H9 (cell line): ENCODE data around the gene ZNF292. TPM values are rescaled to one million over a fixed set of nuclear protein-coding genes. Genes with fewer than 3 reads are reported as not detected.

Experiments
- DNase-seq: peaks from one replicate; pipeline ENCODE4 v3.0.0-alpha.2; 2017
- H2AFZ ChIP-seq: one replicate; pipeline ENCODE4 v1.6.1; 2013; ENCODE audit warnings: mild to moderate bottlenecking, low read length, control low read depth, moderate library complexity
- H2AK5ac ChIP-seq: 2 replicates; pipeline ENCODE4 v1.6.1; 2013; ENCODE audit warnings: low read length, control low read depth, mixed read lengths; ENCODE audit not compliant: insufficient read length
- H2BK120ac ChIP-seq: one replicate; pipeline ENCODE4 v1.6.1; 2013; ENCODE audit warnings: low read depth, mild to moderate bottlenecking, low read length, control low read depth, inconsistent platforms; ENCODE audit not compliant: poor library complexity, severe bottlenecking
- H2BK12ac ChIP-seq: 2 replicates; pipeline ENCODE4 v1.6.1; 2013; ENCODE audit warnings: low read length, control low read depth, mixed read lengths, low read depth; ENCODE audit not compliant: insufficient read length
- H2BK15ac ChIP-seq: 2 replicates; pipeline ENCODE4 v1.6.1; 2013; ENCODE audit warnings: low read depth, low read length, control low read depth
- H2BK20ac ChIP-seq: one replicate; pipeline ENCODE4 v1.6.1; 2013; ENCODE audit warnings: low read depth, mild to moderate bottlenecking, low read length, control low read depth, inconsistent platforms; ENCODE audit not compliant: poor library complexity, severe bottlenecking
- H2BK5ac ChIP-seq: 2 replicates; pipeline ENCODE4 v1.6.1; 2013; ENCODE audit warnings: low read length, control low read depth, mixed read lengths; ENCODE audit not compliant: insufficient read length
- H3K14ac ChIP-seq: 2 replicates; pipeline ENCODE4 v1.6.1; 2013; ENCODE audit warnings: low read length, control low read depth; ENCODE audit not compliant: insufficient read depth
- H3K18ac ChIP-seq: 2 replicates; pipeline ENCODE4 v1.6.1; 2013; ENCODE audit warnings: low read depth, mild to moderate bottlenecking, mixed read lengths, low read length, control low read depth; ENCODE audit not compliant: insufficient read length
- H3K23ac ChIP-seq: 2 replicates; pipeline ENCODE4 v1.6.1; 2013; ENCODE audit warnings: low read length, control low read depth, mixed read lengths, low read depth; ENCODE audit not compliant: insufficient read length
- H3K23me2 ChIP-seq: 2 replicates; pipeline ENCODE4 v1.6.1; 2013; ENCODE audit warnings: low read depth, mild to moderate bottlenecking, mixed read lengths, low read length, control low read depth; ENCODE audit not compliant: insufficient read length, poor library complexity, severe bottlenecking
- H3K27ac ChIP-seq: 2 replicates; pipeline ENCODE4 v1.5.1; 2013; ENCODE audit warnings: low read length, control low read depth, mixed read lengths, low read depth; ENCODE audit not compliant: insufficient read length
- H3K27me3 ChIP-seq: 2 replicates; pipeline ENCODE4 v1.6.1; 2013; ENCODE audit warnings: low read length, control low read depth, inconsistent platforms; ENCODE audit not compliant: insufficient read depth
- H3K4ac ChIP-seq: 2 replicates; pipeline ENCODE4 v1.6.1; 2013; ENCODE audit warnings: low read depth, mild to moderate bottlenecking, control low read depth, inconsistent platforms, low read length, moderate library complexity
- H3K4me1 ChIP-seq: 2 replicates; pipeline ENCODE4 v1.6.1; 2013; ENCODE audit warnings: low read length, control low read depth, inconsistent platforms; ENCODE audit not compliant: insufficient read depth
- H3K4me2 ChIP-seq: 2 replicates; pipeline ENCODE4 v1.6.1; 2013; ENCODE audit warnings: low read length, control low read depth, mixed read lengths; ENCODE audit not compliant: insufficient read length, insufficient read depth
- H3K56ac ChIP-seq: 2 replicates; pipeline ENCODE4 v1.6.1; 2013; ENCODE audit warnings: low read depth, mild to moderate bottlenecking, mixed read lengths, low read length, control low read depth; ENCODE audit not compliant: insufficient read length
- H3K79me1 ChIP-seq: 2 replicates; pipeline ENCODE4 v1.6.1; 2013; ENCODE audit warnings: low read depth, mild to moderate bottlenecking, moderate library complexity, low read length, control low read depth, inconsistent platforms; ENCODE audit not compliant: insufficient read depth, poor library complexity, severe bottlenecking
- H3K79me2 ChIP-seq: 2 replicates; pipeline ENCODE4 v1.6.1; 2013; ENCODE audit warnings: low read length, control low read depth, inconsistent platforms; ENCODE audit not compliant: insufficient read depth
- H3K9ac ChIP-seq: 2 replicates; pipeline ENCODE4 v1.6.1; 2013; ENCODE audit warnings: low read length, control low read depth, mixed read lengths; ENCODE audit not compliant: insufficient read length; ENCODE audit errors: extremely low read depth
- H3K9me3 ChIP-seq: one replicate; pipeline ENCODE4 v1.6.1; 2013; ENCODE audit warnings: low read depth, low read length, inconsistent platforms; ENCODE audit not compliant: control insufficient read depth
- H3T11ph ChIP-seq: one replicate; pipeline ENCODE4 v1.6.1; 2013; ENCODE audit warnings: mild to moderate bottlenecking, low read length, control low read depth, inconsistent platforms
- H4K20me1 ChIP-seq: one replicate; pipeline ENCODE4 v1.6.1; 2013; ENCODE audit not compliant: control insufficient read depth, insufficient read length, insufficient read depth
- H4K5ac ChIP-seq: 2 replicates; pipeline ENCODE4 v1.6.1; 2013; ENCODE audit warnings: low read depth, mild to moderate bottlenecking, mixed read lengths, low read length, control low read depth; ENCODE audit not compliant: insufficient read length
- H4K8ac ChIP-seq: replicated peaks from 2 replicates; pipeline ENCODE4 v1.6.1; 2013; ENCODE audit warnings: low read length, control low read depth, mixed read lengths, low read depth; ENCODE audit not compliant: insufficient read length
- H4K91ac ChIP-seq: 2 replicates; pipeline ENCODE4 v1.6.1; 2013; ENCODE audit warnings: low read depth, mild to moderate bottlenecking, moderate library complexity, mixed read lengths, low read length, control low read depth; ENCODE audit not compliant: insufficient read length
- H3K27ac Mint-ChIP-seq, 3 experiments: 2 replicates in 2 of 3; 3 replicates in 1 of 3; pipeline ENCODE4 v1.8.0; 2020 to 2021; ENCODE audit warnings: mixed read lengths in 3 of 3, mild to moderate bottlenecking in 1 of 3, moderate library complexity in 1 of 3
- H3K27me3 Mint-ChIP-seq: 2 replicates; pipeline ENCODE4 v1.8.0; 2021; ENCODE audit warnings: low read depth, mild to moderate bottlenecking, moderate library complexity, mixed read lengths
- H3K36me3 Mint-ChIP-seq, 3 experiments: 2 replicates in 2 of 3; 3 replicates in 1 of 3; pipeline ENCODE4 v1.8.0; 2020 to 2021; ENCODE audit warnings: low read depth in 3 of 3, mixed read lengths in 3 of 3; ENCODE audit not compliant: insufficient read depth in 1 of 3
- H3K4me1 Mint-ChIP-seq, 2 experiments: 2 replicates each; pipeline ENCODE4 v1.8.0; 2020; ENCODE audit warnings: mixed read lengths in 2 of 2
- H3K4me3 Mint-ChIP-seq, 2 experiments: 2 replicates in 1 of 2; 3 replicates in 1 of 2; pipeline ENCODE4 v1.8.0; 2020 to 2021; ENCODE audit warnings: mild to moderate bottlenecking in 2 of 2, mixed read lengths in 2 of 2, moderate library complexity in 1 of 2
- H3K9me3 Mint-ChIP-seq, 2 experiments: 2 replicates in 1 of 2; 3 replicates in 1 of 2; pipeline ENCODE4 v1.8.0; 2020; ENCODE audit warnings: mild to moderate bottlenecking in 2 of 2, mixed read lengths in 2 of 2, moderate library complexity in 1 of 2
- CTCF ChIP-seq: fragments of 200-600 bp; sonication (generic); conservative IDR thresholded peaks from 3 replicates; pipeline ENCODE4 v1.8.0; 2021; ENCODE audit warnings: antibody characterized with exemption, mild to moderate bottlenecking
- WGBS: extraction: QIAGEN DNeasy Blood & Tissue Kit; methylation state at CpG from one replicate; pipeline ENCODE4 v1.1.7; 2013; ENCODE audit warnings: missing lambda C conversion rate, low lambda C conversion rate, mixed read lengths; ENCODE audit not compliant: insufficient read length; ENCODE audit errors: extremely low coverage; 5-methylcytosine and 5-hydroxymethylcytosine counted together
- total RNA-seq: library from RNA; stranded (reverse); gene quantifications from 2 replicates; pipeline ENCODE4 v1.2.1, GENCODE V29; 2021

ZNF292 gene
- total RNA-seq, 1 experiment from 2014 or later, result 38.7 TPM

- H3K4ac ChIP-seq, result no peak overlapping the region
- H3K14ac ChIP-seq, result no peak overlapping the region
- H2BK120ac ChIP-seq, result no peak overlapping the region
- Mint-ChIP-seq H3K27me3 (no peaks in the 10 kb centered on the region), H3K9me3 (peaks cover 0 to 9% of the 10 kb centered on the region in 2 experiments; a peak in 3 of 5 replicates), H3K4me3 (no peak overlapping the region), H3K4me1 (peaks cover 3 to 7% of the 10 kb centered on the region in 2 experiments; a peak in 3 of 4 replicates), H3K27ac (no peak overlapping the region; a peak in 1 of 7 replicates), H3K36me3 (peaks cover 8 to 18% (median 16%) of the 10 kb centered on the region in 3 experiments; a peak in 6 of 7 replicates)
- no peak overlapping the region for H3K23ac ChIP-seq
- no peaks in the 10 kb centered on the region for H3K79me2 ChIP-seq
- H3T11ph ChIP-seq, result no peak overlapping the region
- no peaks in the 10 kb centered on the region for H4K20me1 ChIP-seq
- H2BK5ac ChIP-seq, result no peak overlapping the region
- no peak overlapping the region for H2BK12ac ChIP-seq
- H3K9ac ChIP-seq, result no peak overlapping the region
- H2AK5ac ChIP-seq, result no peak overlapping the region
- no peak overlapping the region for H2AFZ ChIP-seq
- no peak overlapping the region for H2BK15ac ChIP-seq
- H3K23me2 ChIP-seq, result no peaks in the 10 kb centered on the region
- TF ChIP-seq CTCF, result no peak
- H3K56ac ChIP-seq, result no peak overlapping the region
- no peaks in the 10 kb centered on the region for H3K79me1 ChIP-seq
- H3K4me2 ChIP-seq, result no peak overlapping the region
- H3K27ac ChIP-seq, result no peak overlapping the region
- DNase-seq, result no peak
- no peaks in the 10 kb centered on the region for H3K9me3 ChIP-seq
- H3K27me3 ChIP-seq, result no peaks in the 10 kb centered on the region
- no peak overlapping the region for H2BK20ac ChIP-seq
- no peak overlapping the region for H4K91ac ChIP-seq
- no peak overlapping the region for H4K8ac ChIP-seq
- H4K5ac ChIP-seq, result no peak overlapping the region
- H3K4me1 ChIP-seq, result no peaks in the 10 kb centered on the region
- no CpG with 5 or more reads among the region's 2 CpGs for WGBS
- H3K18ac ChIP-seq, result no peak overlapping the region
These were observed 109.1 kb downstream of the ZNF292 start for GRCh38 chr6:87264481-87264880.
